ENCODE data around the gene NPSR1.

DNA sequence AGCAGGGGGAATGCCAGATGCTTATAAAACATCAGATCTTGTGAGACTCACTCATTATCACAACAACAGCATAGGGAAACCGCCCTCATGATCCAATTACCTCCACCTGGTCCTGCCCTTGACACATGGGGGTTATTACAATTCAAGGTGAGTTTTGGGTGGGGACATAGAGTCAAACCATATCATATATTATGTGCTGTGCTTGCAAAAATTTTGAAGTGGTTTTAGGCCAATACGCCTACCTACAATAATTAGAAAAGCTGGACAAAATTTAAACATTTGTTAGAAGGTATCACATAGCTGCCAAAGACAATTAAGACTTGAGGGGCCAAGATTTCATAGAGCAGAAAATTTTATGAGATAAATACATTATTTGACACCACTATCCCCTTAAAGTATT, 29.5 kb downstream of the NPSR1 start:
- TF ChIP-seq, protein P1, sequence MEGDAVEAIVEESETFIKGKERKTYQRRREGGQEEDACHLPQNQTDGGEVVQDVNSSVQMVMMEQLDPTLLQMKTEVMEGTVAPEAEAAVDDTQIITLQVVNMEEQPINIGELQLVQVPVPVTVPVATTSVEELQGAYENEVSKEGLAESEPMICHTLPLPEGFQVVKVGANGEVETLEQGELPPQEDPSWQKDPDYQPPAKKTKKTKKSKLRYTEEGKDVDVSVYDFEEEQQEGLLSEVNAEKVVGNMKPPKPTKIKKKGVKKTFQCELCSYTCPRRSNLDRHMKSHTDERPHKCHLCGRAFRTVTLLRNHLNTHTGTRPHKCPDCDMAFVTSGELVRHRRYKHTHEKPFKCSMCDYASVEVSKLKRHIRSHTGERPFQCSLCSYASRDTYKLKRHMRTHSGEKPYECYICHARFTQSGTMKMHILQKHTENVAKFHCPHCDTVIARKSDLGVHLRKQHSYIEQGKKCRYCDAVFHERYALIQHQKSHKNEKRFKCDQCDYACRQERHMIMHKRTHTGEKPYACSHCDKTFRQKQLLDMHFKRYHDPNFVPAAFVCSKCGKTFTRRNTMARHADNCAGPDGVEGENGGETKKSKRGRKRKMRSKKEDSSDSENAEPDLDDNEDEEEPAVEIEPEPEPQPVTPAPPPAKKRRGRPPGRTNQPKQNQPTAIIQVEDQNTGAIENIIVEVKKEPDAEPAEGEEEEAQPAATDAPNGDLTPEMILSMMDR (IDR thresholded peaks at IDR 0.05; ENCODE audit: insufficient read depth, low read depth, low read length), result no peak
- TF ChIP-seq EZH2 (IDR thresholded peaks at IDR 0.05; ENCODE audit: insufficient read depth, low read length), result no peak

Data from astrocyte (in vitro differentiated cells and primary cell).